ENCODE results near the gene CBX4.

DNA sequence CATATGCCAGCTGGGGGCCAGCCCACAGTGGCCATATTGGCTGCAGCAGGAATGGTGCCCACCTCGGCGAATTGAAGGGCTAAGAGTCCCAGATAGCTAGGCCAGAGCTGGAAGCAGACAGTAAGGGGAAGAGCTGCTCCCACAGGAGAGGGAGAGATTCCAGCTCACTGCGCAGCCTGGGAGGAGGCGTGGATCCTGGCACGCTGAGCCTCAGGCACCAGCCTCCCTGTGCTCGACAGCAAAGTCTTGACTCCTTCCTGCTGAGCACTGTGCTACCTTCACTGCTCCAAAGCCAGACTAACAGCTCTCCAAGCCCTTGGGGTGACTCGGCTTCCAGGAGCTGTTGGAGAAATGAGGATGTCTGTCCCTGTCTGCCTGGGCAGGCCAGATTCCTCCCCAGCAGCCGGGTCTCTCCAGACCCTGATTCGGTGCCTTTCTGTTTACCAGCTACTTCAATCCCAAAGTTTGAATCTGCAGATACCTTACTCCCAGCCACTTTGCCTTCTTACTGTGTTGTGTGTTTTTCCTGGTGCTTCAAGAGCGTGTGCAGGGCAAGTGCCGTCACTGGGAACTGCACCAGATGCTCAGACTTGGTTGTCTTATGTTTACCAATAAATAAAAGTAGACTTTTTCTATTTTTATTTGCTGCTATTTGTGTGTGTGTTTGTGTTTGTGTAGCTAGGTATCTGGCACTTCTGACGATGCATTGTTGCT, 52.2 kb downstream of the CBX4 start:
- TF ChIP-seq, protein P1, sequence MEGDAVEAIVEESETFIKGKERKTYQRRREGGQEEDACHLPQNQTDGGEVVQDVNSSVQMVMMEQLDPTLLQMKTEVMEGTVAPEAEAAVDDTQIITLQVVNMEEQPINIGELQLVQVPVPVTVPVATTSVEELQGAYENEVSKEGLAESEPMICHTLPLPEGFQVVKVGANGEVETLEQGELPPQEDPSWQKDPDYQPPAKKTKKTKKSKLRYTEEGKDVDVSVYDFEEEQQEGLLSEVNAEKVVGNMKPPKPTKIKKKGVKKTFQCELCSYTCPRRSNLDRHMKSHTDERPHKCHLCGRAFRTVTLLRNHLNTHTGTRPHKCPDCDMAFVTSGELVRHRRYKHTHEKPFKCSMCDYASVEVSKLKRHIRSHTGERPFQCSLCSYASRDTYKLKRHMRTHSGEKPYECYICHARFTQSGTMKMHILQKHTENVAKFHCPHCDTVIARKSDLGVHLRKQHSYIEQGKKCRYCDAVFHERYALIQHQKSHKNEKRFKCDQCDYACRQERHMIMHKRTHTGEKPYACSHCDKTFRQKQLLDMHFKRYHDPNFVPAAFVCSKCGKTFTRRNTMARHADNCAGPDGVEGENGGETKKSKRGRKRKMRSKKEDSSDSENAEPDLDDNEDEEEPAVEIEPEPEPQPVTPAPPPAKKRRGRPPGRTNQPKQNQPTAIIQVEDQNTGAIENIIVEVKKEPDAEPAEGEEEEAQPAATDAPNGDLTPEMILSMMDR (IDR thresholded peaks at IDR 0.05): no peak
- no peak for TF ChIP-seq POLR2A (IDR thresholded peaks at IDR 0.05)

All from thyroid gland (tissue), 4 donors.